GM18951 (cell line): ENCODE data around the gene COMMD10.

Experiments used
- POLR2A ChIP-seq: IDR thresholded peaks from 4 replicates; pipeline ENCODE4 v1.6.1; 2011; ENCODE audit warnings: mild to moderate bottlenecking; ENCODE audit not compliant: insufficient read length, insufficient read depth; ENCODE audit errors: extremely low read depth
- in situ Hi-C: fragments of 300-500 bp; cut with MboI; formaldehyde crosslinking; loops from one replicate; pipeline ENCODE4 v1.12.0; 2022; ENCODE audit warnings: low sequenced_read_pairs, mixed read lengths, inconsistent platforms; ENCODE audit not compliant: unreplicated experiment

COMMD10 gene

GRCh38 chr5:116209166-116209565 lies 124.3 kb downstream of the COMMD10 start:
- in situ Hi-C loops = no loop called here

DNA sequence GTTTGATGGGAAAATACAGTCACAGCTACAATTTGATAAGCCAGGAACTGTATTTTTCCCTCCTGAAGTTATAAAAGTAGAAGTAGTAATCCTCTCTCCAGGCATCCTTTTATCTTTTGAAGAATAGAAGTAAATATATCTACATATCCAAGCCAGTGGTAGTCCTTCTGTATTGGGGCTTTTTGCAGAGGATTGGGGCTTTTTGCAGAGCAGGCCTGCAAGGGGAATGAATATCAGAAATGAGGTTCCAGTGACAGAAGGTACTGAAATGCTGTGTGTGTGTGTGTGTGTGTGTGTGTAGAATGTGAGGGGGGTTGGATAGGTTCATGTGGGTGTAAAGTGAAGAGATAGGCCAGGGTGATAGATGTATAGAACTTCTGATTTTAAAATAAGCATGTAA lies 127.4 kb downstream of the COMMD10 start:
- in situ Hi-C loops = no loop called here
- TF ChIP-seq POLR2A = no peak

More at GRCh38 chr5:116209166-116209565, 124.3 kb downstream of the COMMD10 start:
- TF ChIP-seq POLR2A = no peak

GRCh38 chr5:116216246-116216645 lies 131.4 kb downstream of the COMMD10 start:
- TF ChIP-seq POLR2A = no peak
- in situ Hi-C loops = no loop called here

DNA sequence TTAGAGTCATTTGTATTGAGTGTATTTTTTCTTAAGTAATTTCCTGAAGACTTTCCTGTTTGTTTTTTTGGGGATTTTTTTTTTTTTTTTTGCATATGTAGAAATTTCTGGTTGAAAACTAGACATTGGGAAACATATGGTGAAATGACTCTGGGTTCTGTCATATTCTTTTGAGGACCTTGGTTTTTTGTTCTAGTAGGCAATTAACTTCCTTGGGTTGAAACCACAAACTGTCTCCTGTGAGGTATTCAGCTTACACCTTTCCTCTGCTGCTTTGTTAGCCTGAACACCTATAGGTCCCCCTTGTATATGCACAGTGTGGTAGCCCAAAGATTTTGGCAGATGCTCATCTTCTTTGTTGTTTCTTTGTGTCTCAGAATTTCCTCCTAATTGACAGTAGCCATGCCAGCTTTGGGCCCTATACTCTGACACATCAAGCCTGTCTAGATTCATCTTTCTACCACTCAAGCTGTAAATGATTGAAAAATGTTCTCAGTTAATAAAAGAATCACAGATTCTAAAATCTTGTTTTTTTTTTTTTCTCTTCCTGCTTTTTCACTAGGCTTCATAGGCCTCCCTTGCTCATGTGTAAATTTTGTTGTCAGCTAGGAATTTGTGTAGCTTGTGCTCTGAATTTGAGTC lies 140.6 kb downstream of the COMMD10 start:
- TF ChIP-seq POLR2A = no peak
- in situ Hi-C loops = no loop called here

DNA sequence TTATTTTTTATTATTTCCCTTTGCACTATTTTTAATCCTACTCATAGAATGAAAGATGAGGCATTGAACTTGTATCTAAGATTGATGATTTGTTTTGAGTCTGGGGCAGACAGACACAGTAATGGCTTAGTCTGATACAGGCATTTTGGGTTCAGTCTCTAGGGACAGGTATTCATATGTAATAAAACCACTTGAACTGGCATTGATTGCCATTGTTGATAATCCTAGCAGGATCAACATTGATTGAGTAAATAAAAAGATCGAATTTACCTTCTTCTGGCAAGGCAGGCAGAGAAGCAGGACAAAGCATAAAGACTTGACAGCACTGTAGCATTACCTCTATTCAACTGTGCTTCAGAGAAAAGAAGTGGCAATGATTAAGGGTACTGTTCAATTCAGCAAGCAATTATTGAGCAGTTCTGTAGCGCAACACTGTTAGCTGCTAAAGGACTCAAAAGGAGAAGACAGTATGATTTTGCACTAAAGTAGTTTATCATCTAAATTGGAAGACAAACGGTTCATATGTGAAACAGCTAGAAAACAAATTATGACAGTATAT lies 144.4 kb downstream of the COMMD10 start:
- TF ChIP-seq POLR2A = no peak
- in situ Hi-C loops = no loop called here

GRCh38 chr5:116231288-116231687 lies 146.5 kb downstream of the COMMD10 start:
- in situ Hi-C loops = no loop called here

DNA sequence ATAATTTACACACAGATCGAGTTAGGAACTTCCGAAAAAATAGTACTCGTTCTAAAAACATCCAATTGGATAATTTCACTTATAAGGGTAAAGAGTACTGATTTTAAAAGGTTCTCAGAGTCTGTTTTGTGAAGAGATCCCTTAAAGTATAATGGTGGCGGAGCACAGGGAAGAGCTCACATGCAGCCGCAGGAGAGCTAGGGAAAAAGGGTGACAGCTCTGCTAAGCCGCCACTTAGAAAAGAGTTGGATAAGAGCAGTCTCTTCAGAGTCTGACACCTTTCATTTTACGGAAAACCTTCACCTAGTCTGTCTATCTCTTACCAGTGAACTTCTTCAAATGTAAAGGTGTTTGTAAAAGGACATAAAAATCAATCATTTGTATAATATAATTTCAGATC lies 149.9 kb downstream of the COMMD10 start:
- TF ChIP-seq POLR2A = no peak
- in situ Hi-C loops = no loop called here

More at GRCh38 chr5:116231288-116231687, 146.5 kb downstream of the COMMD10 start:
- TF ChIP-seq POLR2A = no peak

GRCh38 chr5:116237917-116238500 lies 153.2 kb downstream of the COMMD10 start:
- no peak for TF ChIP-seq POLR2A
- in situ Hi-C loops = no loop called here

GRCh38 chr5:116242343-116242742 lies 157.5 kb downstream of the COMMD10 start:
- in situ Hi-C loops = no loop called here
- no peak for TF ChIP-seq POLR2A

DNA sequence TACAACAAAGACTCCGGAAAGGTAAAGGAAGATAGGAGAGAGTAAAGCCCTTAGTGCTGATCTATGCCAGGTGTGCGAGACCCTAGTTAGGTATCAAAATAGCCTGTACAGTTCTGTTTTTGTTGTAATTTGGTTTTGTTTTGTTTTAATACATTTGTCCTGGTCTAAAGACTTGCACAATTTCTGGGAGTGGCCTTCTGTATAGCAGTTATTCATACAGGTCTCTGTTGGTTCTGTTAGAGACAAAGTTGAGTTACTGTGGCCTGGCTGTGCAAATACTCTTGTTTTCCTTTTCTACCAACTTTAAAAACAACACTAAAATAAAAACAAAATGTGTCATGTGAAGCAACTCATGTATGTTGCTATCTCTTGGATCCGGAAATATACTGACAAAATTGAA lies 163.6 kb downstream of the COMMD10 start:
- TF ChIP-seq POLR2A = no peak
- in situ Hi-C loops = no loop called here

DNA sequence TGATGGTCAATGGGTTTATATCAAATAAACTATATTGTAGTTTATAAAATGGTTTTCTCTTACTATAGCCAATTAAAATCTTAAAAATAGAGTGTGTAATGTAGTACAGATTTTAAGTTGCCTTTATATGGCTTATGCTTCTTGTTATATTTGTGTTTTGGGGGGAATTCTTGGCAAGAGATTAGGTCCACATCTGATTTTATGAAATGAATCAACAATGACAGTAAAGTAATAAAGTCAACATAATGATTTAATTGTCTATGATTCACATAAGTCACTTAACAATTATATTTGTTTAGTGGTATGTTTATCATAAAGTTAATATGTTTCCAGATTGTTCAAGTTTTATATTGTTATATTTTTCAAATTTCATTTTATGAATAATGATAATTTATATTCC lies 164.8 kb downstream of the COMMD10 start:
- in situ Hi-C loops = no loop called here
- no peak for TF ChIP-seq POLR2A

DNA sequence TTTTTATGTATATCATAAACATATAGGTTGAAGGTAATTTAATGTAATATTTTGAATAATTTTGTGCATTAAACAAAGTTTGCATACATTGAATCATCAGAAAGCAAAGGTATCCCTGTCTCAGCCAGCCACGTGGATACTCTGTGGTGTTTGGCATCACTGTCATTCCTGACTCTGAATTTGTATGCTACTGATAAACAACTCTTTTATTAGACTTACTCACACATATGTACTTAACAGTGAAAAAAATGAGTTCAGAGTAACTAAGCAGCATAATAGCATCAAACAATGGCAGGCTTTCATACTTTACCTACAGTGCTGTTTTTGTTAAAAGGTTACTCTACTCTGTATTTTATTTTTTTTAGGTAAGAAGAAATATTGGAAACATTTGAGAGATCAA lies 171.9 kb downstream of the COMMD10 start:
- in situ Hi-C loops = no loop called here
- TF ChIP-seq POLR2A = no peak

DNA sequence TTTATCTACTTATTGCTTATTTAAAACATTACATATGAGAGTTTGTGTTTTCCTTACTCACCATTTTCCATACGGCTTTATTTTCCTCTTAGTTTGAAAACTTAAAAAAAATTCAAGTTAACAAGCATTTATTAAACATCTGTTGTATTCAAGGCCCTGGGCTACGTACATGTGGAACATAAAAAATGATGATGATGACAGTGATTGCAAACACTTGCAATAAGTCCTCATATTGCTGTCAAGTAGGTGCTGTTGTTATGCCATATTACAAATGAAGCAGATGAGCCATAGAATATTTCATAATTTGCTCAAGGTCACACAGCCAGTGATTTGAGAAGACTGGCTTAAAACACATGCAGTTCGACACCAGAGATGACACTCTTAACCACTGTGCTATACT lies 180.6 kb downstream of the COMMD10 start:
- in situ Hi-C loops = no loop called here
- no peak for TF ChIP-seq POLR2A

DNA sequence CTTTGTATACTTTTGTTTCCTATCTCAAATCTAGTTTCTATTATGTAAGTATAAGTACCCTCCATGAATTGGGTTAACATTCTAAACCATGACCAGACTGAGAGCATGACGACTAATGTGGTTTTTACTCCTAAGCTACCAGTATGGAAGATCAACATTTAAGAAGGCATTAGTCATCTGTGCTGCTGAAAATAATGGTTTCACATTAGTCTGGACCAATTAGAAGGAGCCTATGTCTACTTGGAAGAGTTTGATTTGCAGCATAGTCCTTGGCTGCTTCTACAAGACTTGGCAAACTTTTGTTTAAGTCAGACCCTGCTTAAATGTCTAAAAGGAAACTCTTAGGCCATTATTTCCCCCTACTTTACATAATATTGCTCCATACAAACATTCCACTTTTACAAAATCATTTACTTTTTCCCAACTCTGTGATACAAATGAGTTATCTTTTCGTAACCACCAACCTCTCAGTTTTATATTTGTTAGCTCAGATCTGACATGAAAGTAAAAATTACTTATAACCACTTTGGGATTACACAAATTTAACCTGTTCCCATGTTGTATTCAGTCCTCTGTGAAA lies 186.7 kb downstream of the COMMD10 start:
- in situ Hi-C loops = no loop called here
- TF ChIP-seq POLR2A = no peak
